Fibroblast of gingiva (primary cell): Measurements from ENCODE around the gene AURKAIP1.
"Not testable (repeated sequence)": the region's sequence is repeated elsewhere in the genome, so short reads cannot be mapped to it uniquely, and the experiment has no call there.

Source experiments
- DNase-seq: peaks from one replicate; pipeline ENCODE4 v3.0.0-alpha.2; 2011; ENCODE audit warnings: low read depth

AURKAIP1 gene

DNA sequence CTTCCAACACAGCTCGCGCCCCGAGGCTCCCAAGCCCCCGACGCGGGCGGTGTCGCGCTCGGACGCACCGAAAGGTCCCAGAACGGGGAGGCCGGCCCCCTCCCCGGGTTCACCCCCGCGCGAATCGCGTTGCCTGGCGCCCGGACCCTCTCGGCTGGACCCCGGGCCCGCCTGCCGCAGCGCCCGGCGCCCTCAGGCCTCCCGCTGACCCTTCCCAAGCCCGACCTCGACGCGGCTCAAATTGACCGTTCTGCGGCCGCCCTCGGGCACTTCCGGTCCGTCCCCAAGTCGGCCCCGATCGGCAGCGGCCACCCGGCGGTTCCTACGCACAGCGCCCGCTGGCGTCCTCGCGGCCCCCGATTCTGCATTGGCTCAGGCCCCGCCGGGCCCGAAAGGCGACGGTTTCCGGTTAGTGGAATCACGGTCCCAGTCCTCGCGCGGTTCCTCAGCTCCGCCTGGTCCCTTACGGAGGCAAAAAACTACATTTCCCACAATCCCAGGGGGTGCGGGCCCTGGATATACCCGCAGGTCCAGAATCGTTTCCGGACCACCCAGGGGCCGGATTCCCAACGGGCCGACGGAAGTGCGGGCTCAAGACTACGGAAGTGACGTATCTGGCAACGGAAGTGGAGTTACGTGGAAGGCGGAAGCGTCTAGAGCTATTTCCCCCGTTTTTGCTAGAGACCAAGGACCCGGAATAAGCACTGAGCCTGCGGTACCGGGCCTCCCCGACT lies at the start of gene AURKAIP1:
Gene AURKAIP1 (minus strand): TSS at position 279 of the 734 bp plus-strand sequence. CDS start 451 bp downstream, outside the sequence.
- peak; percentile 100 for DNase-seq

DNA sequence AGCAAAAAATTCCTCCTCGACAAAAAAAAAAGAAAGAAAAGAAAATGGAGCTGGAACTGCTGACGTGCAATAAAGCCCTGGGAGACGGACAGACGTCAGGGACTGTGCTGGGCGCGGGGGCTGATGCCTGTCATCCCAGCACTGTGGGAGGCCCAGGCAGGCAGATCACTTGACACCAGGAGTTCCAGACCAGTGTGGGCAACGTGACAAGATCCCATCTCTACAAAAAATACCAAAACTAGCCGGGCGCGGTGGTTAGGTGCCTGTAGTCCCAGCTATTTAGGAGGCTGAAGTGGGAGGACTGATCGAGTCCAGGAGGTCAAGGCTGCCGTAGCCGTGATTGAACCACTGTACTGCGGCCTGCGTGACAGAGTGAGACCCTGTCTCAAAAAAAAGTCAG lies 49.7 kb upstream of the AURKAIP1 start:
- DNase-seq: no peak

DNA sequence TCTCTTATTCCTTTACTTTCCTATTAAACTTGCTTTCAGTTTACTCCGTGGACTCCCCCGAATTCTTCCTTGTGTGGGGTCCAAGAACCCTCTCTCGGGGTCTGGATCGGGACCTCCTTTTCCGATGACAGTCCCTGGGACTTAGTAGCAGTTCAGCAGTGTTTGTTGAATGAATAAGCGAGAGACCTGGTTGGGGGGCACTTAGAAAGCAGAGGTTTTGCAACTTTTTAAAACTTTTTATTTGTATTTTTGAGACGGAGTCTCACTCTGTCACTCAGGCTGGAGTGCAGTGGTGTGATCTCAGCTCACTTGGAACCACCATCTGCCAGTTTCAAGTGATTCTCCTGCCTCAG lies 48.2 kb upstream of the AURKAIP1 start:
- no peak for DNase-seq

DNA sequence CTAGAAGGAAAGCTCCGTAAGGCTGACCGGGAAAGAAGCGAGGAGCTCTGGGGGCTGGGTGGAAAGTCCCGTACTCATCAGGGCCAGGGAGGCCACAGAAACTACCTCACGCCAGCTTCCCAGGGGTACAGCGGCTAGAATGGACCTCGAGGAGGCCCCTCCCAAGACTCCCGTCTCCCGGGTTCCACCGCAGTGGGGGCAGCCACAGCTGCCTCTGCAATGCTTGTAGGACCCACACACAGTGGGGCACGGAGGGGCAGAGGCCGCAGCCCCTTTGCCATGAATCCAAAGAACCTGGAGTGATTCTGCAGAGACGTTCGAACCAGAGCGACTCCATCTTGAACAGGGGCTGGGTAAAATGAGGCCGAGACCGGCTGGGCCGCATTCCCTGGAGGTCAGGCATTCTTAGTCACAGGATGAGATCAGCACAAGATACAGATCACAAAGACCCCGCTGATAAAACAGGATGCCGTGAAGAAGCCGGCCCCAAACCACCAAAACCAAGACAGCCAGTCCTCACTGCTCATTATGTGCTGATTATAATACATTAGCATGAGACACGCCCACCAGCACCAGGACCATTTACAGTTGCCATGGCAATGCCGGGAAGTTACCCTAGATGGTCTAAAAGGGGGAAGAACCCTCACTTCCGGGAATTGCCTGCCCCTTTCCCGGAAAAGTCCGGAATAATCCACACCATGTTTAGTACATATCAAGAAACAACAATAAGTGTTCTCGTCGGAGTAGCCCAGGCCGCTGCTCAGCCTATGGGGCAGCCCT lies 47.6 kb upstream of the AURKAIP1 start:
- no peak for DNase-seq

DNA sequence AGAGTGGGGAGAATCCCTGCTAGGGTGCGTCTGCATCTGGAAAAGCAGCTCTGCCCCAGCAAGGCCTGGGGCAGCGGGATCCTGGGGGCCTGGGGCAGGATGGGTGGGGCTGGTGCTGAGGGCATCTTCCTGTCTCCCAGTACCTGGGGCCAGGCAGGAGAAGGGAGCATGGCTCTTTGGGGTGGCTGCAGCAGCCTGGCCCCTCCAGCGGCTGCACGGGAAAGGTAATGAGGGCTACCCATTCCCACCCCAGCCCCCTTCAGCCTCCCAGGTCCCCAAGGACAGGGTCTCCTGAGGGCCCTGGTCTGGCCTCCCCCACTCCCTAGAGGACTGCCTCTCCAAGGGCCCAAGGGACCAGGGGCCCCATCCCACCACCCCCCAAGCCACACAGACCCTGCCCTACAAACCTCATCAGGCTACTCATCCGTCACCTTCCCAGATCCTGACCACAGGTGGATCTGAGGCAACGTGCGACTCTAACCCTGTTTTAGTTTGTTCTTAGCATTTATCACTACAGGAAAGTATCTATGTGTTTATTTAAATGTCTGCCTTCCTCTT lies 47.0 kb upstream of the AURKAIP1 start:
- DNase-seq: no peak

DNA sequence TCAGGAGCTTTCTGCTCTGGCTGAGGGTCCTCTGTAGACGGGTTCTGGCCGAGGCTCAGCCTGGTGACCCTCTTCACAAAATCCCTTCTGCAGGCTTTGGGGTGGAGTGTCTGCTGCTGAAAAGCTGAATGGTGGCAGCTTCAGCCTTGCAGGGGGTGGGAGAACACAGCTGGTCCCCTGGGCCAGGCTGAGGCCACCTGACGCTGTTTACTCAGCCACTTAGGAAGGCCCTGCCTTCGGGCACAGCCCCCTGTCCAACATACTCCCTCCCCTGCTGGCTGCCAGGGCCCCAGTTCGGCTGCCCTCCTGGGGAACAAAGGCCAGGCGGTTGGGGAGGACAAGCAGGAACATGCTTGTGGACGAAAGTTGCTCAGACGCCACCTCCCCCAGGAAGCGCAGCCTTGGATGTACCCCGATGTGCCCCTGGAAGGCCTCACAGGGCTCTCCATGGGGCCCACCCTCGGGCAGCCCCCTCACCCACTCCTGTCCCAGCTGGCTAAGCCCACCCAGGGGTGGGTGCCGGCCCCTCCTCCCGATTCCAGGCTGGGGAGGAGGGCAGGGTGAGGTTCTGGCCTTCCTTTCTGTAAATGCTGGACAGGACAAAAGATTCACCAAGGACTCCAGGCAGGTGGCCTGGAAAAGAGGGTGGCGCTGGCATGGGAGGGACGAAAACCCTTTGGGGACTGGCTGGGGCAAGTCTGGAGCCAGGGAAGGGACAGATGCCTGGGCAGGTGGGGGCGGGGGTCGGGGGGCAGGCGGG lies 46.3 kb upstream of the AURKAIP1 start, which contains the start of gene ANKRD65:
Gene ANKRD65 (minus strand): TSS at position 130 of the 760 bp plus-strand sequence. CDS start 271 bp downstream, outside the sequence.
- no peak for DNase-seq

DNA sequence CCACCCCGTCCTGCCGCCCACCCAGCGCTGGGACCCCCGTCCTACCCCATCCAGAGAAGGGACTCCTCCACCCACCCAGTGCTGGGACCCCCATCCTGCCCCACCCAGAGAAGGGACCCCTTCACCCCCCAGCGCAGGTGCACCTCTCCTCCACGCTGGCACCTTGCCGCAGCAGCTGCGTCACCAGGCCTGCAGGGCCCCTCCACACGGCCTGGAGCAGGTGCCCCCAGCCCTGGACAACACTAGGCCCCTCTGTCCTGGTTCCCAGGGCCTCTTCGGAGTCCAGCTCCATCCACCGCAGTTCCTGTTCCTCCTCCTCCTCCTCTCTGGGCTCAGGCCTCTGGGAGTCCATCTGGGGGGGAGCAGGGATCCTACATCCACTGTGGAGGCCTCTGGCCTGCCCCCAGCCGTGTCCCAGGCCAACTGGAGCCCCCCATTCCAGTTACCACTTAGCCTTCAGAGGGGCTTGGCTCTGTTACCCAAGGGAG lies 45.7 kb upstream of the AURKAIP1 start:
- DNase-seq: no peak

DNA sequence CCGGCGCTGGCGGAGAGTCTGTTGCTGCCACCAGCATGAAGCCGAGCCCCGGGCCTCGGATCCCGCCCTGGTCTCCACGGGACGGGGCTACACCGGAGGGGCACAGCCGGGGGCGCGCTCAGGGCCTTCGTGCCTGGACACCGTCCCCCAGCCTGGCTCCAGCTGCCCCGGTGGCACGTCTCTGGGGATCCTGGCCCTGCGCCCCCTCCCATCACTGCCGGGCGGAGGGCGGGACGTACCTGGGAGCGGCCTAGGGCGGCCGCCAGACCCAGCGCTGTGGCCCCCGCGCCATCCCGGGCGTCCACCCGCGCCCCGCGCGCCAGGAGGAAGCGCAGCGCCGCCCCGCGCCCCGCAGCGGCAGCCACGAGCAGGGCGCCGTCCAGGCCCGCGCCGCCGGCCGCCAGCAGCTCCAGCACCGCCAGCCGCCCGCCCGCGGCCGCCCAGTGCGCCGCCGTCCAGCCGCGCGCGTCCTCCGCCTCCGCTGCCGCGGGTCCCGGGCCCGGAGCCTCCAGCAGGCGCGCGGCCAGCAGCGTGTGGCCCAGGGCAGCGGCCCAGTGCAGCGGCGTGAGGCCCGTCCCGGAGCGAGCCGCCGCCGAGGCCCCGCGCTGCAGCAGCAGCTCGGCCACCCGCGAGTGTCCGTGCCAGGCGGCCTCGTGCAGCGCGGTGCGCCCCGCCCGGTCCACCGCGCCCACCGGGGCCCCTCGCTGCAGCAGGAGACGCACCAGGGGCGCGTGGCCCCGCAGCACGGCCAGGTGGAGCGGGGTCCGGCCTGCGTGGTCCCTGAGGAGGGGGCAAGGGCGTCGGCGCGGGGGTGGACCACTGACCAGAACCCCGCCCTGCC lies 45.0 kb upstream of the AURKAIP1 start:
- DNase-seq: no peak

DNA sequence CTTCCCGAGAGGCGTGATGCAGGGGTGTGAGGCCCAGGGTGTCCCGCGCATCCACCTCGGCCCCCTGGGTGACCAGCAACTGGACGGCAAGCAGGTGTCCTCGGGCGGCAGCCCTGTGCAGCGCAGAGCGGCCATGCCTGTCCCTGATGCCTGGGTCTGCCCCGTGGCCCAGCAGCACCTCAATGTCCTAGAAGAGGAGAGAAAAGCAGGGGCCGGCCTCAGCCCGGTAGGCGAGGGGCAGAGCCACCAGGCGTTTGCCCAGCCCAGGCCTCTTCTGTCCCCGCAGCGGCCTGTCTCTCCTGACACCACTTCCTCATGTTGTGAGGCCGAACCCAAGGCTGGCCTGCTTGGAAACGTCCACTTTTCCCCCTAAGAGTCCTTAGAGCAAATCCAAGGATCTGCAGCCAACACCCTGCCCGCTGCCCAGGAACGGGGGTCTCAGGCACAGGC lies 44.4 kb upstream of the AURKAIP1 start:
- DNase-seq: no peak

DNA sequence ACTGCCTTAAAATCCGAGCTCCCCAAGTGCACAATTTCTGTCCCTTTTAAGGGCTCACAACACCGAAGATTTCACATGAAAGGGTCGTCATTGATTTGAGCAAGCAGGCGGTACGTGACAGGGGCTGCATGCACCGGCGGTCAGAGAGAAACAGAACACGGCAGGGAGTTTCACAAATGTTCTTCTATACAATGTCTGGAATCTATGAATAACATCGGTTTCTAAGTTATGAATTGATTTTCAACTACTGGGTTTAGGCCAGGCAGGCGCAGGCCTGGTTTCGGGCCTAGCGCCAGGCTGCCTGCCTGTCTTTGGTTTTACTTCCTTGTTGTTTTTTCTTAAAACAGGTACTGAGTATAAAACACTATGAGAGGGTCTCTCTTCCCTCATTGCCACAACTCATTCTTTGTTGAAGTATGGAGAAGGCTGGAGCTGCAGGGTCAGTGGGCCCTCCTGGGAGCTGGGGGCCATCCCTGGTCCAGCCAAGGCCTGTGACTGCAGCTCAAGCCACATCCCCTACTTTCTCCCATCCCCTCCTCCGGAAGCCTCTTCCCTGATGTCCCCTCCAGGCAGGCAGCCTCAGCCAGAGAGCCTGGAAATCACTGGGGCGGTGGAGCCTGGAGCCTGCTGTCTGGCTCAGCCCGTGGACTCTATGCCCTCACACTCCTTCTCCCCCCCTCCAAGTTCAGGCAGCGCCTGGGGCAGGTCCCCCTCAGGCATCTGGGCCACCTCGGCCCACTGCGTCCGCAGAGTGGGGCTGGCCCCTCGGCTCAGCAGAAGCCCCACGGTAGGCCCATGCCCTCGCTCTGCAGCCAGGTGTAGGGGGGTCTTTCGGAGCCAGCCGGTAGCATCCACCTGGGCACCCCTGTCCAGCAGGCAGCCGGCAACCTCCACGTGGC lies 43.7 kb upstream of the AURKAIP1 start:
- DNase-seq: no peak

DNA sequence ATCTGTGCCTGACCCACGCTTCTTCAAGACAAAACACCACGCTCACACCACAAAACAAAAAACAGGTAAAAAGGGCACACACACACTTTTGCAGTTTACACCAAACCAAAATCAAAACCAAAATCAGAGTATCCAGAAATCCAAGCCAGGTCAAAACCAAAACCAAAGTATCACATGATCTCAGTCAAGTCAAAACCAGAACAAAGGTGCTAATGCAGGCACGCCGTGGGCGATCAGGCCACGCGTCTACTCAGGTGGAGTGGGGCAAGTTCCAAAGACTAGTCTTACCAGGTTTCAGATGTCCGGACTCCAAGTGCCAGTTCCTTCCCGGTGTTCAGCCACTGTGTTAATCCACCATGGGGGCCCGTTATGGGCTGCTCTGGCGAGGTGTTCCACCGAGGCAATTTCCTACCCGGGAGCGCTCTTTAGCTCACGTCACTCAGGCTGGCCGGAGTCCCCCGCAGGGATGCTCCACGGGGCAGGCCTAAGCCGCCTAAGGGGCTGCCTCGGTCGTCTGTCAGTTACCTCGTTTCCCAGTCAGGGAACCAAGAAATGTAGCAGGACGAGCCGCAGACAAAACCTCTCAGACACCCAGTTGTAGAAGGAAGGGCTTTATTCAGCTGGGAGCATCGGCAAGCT lies 42.9 kb upstream of the AURKAIP1 start:
- not testable (repeated sequence) for DNase-seq

DNA sequence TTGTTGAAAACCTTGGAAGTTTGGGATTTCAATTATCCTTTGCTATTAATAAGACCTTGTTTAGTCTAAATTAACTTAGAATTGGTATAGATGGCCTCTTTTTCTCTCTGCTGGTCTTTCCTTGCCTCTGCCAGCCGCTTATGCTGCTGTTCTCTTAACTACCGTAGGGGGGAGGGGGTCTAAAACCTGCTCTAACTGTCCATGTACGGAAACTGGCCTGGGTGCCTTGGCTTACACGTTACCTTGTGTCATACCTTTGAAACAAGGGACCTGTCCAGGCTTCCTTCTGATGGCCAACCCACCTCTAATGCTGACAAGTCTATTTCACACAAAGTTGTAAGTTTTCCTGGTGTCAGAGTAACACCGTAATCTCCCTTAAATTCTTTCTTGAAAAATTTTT lies 42.4 kb upstream of the AURKAIP1 start:
- DNase-seq: not testable (repeated sequence)

DNA sequence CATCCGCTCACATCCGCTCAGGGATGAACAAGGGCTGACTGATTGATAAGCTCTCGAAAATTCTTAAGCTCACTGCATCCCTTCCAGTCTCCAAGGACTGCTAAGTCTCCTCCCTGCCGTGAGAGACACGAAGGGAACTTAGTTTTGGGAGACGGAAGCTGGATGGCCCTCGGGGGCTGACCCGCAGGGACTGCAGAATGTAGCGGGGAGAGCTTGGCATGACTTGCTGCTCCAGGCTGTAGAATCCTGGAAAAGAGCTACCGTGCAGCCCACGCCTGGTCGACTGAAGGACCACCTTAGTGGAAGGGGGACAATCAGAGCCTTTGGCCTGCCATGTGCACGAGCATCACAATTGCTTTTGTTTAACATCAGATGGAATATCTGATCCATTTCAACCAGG lies 40.7 kb upstream of the AURKAIP1 start:
- DNase-seq: no peak

DNA sequence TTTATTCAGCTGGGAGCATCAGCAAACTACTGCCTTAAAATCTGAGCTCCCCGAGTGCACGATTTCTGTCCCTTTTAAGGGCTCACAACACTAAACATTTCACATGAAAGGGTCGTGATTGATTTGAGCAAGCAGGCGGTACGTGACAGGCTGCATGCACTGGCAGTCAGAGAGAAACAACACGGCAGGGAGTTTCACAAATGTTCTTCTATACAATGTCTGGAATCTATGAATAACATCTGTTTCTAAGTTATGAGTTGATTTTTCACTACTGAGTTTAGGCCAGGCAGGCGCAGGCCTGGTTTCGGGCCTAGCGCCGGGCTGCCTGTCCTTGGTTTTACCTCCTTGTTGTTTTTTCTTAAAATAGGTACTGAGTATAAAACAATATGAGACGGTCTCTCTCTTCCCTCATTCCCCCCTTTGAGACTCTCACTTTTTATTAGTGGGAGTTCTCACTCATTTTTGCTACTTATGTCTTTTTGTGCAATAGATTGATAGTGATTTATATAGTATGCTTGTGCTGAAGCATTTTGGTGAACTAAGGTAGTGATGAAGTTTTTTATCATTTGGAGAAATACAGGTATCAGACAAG lies 37.4 kb upstream of the AURKAIP1 start:
- not testable (repeated sequence) for DNase-seq

DNA sequence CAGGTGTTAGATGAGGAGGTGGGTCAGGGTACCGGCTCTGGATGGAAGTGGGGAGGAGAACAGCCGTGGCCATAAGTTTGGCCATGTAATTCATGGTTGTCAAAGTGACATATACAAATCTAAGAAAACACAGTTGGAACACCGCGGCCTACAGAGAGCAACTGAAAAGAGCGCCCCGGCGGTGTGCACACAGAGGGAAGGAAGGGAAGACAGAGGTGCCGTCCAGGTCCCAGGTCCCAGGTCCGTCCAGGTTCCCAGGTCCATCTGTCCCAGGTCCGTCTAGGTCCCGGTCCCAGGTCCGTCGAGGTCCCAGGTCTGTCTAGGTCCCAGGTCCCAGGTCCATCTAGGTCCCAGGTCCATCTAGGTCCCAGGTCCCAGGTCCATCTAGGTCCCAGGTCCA lies 36.6 kb upstream of the AURKAIP1 start:
- no peak for DNase-seq

DNA sequence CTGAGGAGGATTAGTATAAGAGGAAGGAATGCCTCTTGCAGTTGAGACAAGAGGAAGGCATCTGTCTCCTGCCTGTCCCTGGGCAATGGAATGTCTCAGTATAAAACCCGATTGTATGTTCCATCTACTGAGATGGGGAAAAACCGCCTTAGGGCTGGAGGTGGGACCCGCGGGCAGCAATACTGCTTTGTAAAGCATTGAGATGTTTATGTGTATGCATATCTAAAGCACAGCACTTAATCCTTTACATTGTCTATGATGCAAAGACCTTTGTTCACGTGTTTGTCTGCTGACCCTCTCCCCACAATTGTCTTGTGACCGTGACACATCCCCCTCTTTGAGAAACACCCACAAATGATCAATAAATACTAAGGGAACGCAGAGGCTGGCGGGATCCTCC lies 35.2 kb upstream of the AURKAIP1 start:
- not testable (repeated sequence) for DNase-seq

DNA sequence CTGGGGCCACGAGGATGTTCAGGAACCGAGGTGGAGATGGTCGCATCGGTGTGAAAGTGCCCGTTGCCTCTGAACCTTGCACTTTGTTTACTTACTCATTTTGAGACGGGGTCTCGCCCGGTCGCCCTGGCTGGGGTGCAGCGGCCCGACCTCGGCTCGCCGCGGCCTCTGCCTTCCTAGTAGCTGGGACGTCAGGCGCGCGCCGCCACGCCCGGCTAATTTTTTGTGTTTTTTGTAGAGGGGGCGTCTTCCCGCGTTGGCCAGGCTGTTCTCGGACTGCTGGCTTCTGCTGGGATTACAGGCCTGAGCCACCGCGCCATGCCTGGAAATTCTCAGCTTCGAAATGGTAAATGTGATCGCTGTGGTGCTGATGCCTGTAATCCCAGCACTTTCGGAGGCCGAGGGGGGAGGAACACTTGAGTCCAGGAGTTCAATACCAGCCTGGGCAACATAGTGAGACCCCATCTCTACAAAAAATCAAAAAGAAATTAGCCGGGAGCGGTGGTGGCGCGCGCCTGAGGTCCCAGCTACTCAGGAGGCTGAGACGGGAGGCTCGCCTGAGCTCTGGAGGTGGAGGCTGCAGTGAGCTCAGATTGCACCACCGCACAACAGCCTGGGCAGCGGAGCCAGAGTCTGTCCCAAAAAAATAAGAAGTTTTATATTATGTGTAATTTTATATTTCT lies 32.8 kb upstream of the AURKAIP1 start:
- DNase-seq: peak; percentile 21

DNA sequence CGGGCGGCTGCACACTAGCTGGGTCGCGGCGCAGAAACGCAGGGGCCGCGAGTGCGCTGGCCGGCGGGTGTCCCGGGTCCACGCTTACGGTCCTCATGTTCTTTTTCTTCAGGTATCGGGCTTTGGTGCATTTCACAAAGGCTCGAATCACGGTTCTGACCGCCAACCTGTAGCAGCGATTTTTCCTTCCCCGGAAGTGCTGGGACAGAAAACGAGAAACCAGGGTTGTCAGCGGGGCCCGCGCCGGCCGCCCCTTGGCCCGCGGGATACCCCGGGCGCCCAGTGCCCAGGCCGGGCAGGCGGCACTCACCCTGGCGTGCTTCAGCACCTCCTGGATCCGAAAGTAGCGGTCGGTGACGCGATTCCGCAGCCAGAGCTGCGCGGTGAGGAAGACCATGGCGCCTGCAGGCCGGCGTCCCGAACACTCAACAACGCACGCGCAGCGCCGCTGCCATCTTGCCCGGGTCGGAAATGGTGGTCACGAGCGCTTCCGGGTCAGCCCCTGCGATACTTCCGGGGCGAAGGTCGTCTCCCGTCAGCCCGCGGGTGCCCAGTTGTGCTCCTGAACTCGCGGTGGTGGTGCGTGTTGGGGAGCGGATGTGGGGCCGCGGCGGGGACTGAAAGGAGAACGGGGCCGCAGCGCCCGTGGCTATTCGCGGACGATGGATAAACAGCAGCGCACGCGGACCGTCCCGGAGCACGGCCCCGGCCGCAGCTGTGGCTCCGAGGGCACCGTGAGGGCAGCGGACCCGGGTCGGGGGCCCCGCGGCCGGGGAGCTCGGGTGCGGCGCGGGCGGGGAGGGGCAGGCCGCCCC lies 32.0 kb upstream of the AURKAIP1 start, which contains the start of gene MRPL20:
Gene MRPL20 (minus strand): TSS at position 473 of the 815 bp plus-strand sequence. CDS start 76 bp downstream, at position 397.
- DNase-seq: peak; percentile 87
